Breast epithelium (tissue), 3 donors: ENCODE measurements around the gene CISTR.

Source experiments
- CTCF ChIP-seq, 3 donors: fragments of 450-650 bp; IDR thresholded peaks; one replicate each; pipeline ENCODE4 v1.5.1; 2016 to 2017; ENCODE audit warnings: antibody characterized with exemption in 3 of 3, mild to moderate bottlenecking in 3 of 3, moderate library complexity in 3 of 3
- POLR2A ChIP-seq: fragments of 450-650 bp; IDR thresholded peaks from one replicate; pipeline ENCODE4 v1.6.1; 2016; ENCODE audit warnings: antibody characterized with exemption, mild to moderate bottlenecking, moderate library complexity
- POLR2AphosphoS5 ChIP-seq, 3 donors: sonication (generic); formaldehyde crosslinking; IDR thresholded peaks; one replicate each; pipeline ENCODE4 v1.6.1; 2017; ENCODE audit warnings: antibody characterized with exemption in 3 of 3

GRCh38 chr12:53709671-53710070 lies 42.1 kb downstream of the CISTR start:
- no peak for TF ChIP-seq POLR2A
- no peak for TF ChIP-seq POLR2AphosphoS5 (IDR thresholded peaks at IDR 0.05)
- TF ChIP-seq CTCF (IDR thresholded peaks at IDR 0.05) = no peak
